HEK293 (cell line): ENCODE data around the gene PRRT1.

Source experiments
- CTCF ChIP-seq: fragments of 450-650 bp; formaldehyde crosslinking; IDR thresholded peaks from 2 replicates; pipeline ENCODE4 v1.5.1; 2016; ENCODE audit warnings: missing biosample characterization, missing genetic modification characterization
- HOXA7 ChIP-seq: sonication (generic); formaldehyde crosslinking; IDR thresholded peaks from 2 replicates; pipeline ENCODE4 v1.8.1; 2022; ENCODE audit warnings: missing genetic modification reagents, borderline replicate concordance
- SCRT2 ChIP-seq: fragments of 450-650 bp; formaldehyde crosslinking; IDR thresholded peaks from 2 replicates; pipeline ENCODE4 v1.5.1; 2016; ENCODE audit warnings: missing biosample characterization, missing genetic modification characterization
- ZNF544 ChIP-seq: fragments of 450-650 bp; formaldehyde crosslinking; IDR thresholded peaks from 2 replicates; pipeline ENCODE4 v1.5.0; 2017; ENCODE audit warnings: missing biosample characterization, missing genetic modification characterization

- TF ChIP-seq CTCF (tag by site-specific recombination) (no peak), HOXA7 (CRISPR knock-in tag) (no peak), ZNF544 (tag by site-specific recombination) (no peak), SCRT2 (tag by site-specific recombination) (no peak)
Measured at GRCh38 chr6:32167154-32167760, 15.5 kb upstream of the PRRT1 start.
